Activated T-cell treated with anti-CD3 and anti-CD28 coated beads, Interleukin-2, amount 50 U/mL, for 24 hours (primary cell): Measurements from ENCODE around the gene R3HDM4.
A peak's percentile ranks its signal among the peaks of the same experiment; 100 is the strongest.
"Not testable (repeated sequence)": the region's sequence is repeated elsewhere in the genome, so short reads cannot be mapped to it uniquely, and the experiment has no call there.

ENCODE experiments used
- DNase-seq: peaks from one replicate; pipeline ENCODE4 v3.0.0-alpha.2; 2020
- H3K27ac Mint-ChIP-seq: 2 replicates; pipeline ENCODE4 v1.8.0; 2020; ENCODE audit warnings: mild to moderate bottlenecking, mixed read lengths
- H3K27me3 Mint-ChIP-seq: 2 replicates; pipeline ENCODE4 v1.8.0; 2020; ENCODE audit warnings: mixed read lengths
- H3K36me3 Mint-ChIP-seq: 2 replicates; pipeline ENCODE4 v1.8.0; 2020; ENCODE audit warnings: low read depth, mixed read lengths
- H3K4me1 Mint-ChIP-seq: 2 replicates; pipeline ENCODE4 v1.8.0; 2020; ENCODE audit warnings: low read depth, mixed read lengths
- H3K4me3 Mint-ChIP-seq: 2 replicates; pipeline ENCODE4 v1.8.0; 2020; ENCODE audit warnings: mild to moderate bottlenecking, moderate library complexity, mixed read lengths
- H3K9me3 Mint-ChIP-seq: 2 replicates; pipeline ENCODE4 v1.8.0; 2020; ENCODE audit warnings: mixed read lengths

The R3HDM4 gene

GRCh38 chr19:863315-863620 lies 49.8 kb downstream of the R3HDM4 start:
- peaks cover 12% of the 10 kb centered on the region for H3K36me3 Mint-ChIP-seq
- no peaks in the 10 kb centered on the region for H3K9me3 Mint-ChIP-seq
- no peak for DNase-seq
- peak overlapping the region; percentile 49 for H3K4me3 Mint-ChIP-seq
- H3K4me1 Mint-ChIP-seq = peaks cover 15% of the 10 kb centered on the region
- H3K27me3 Mint-ChIP-seq = peaks cover 10% of the 10 kb centered on the region
- no peak overlapping the region for H3K27ac Mint-ChIP-seq

- no peaks in the 10 kb centered on the region for H3K9me3 Mint-ChIP-seq
- H3K27me3 Mint-ChIP-seq = peaks cover 12% of the 10 kb centered on the region
- peak; percentile 87 for DNase-seq
- H3K4me1 Mint-ChIP-seq = peaks cover 15% of the 10 kb centered on the region
- H3K4me3 Mint-ChIP-seq = peak overlapping the region; percentile 49
- H3K27ac Mint-ChIP-seq = no peak overlapping the region
- H3K36me3 Mint-ChIP-seq = peaks cover 8% of the 10 kb centered on the region
These were observed 50.3 kb downstream of the R3HDM4 start for GRCh38 chr19:862581-863314.

- H3K27ac Mint-ChIP-seq = no peak overlapping the region
- H3K4me1 Mint-ChIP-seq = peaks cover 15% of the 10 kb centered on the region
- peaks cover 12% of the 10 kb centered on the region for H3K27me3 Mint-ChIP-seq
- no peaks in the 10 kb centered on the region for H3K9me3 Mint-ChIP-seq
- H3K4me3 Mint-ChIP-seq = no peak overlapping the region
- peaks cover 2% of the 10 kb centered on the region for H3K36me3 Mint-ChIP-seq
- DNase-seq = peak; percentile 80
These were observed 51.1 kb downstream of the R3HDM4 start for GRCh38 chr19:861756-862580.

- peaks cover 12% of the 10 kb centered on the region for H3K27me3 Mint-ChIP-seq
- H3K4me1 Mint-ChIP-seq = peaks cover 15% of the 10 kb centered on the region
- no peak overlapping the region for H3K27ac Mint-ChIP-seq
- H3K9me3 Mint-ChIP-seq = no peaks in the 10 kb centered on the region
- peaks cover 2% of the 10 kb centered on the region for H3K36me3 Mint-ChIP-seq
- no peak overlapping the region for H3K4me3 Mint-ChIP-seq
- DNase-seq = no peak
These were observed 51.8 kb downstream of the R3HDM4 start for GRCh38 chr19:861141-861755.

- no peak within 1 kb of the TSS for H3K27ac Mint-ChIP-seq
- H3K27me3 Mint-ChIP-seq = peaks cover 12% of the 10 kb centered on the region
- peak within 1 kb of the TSS; percentile 41 for H3K4me3 Mint-ChIP-seq
These were observed 53.9 kb downstream of the R3HDM4 start, which contains the start of gene CFD for GRCh38 chr19:858868-859843. TSS of gene CFD (plus strand) at chr19:859664. CDS start at chr19:859690, 26 bp downstream.

GRCh38 chr19:858284-858683 lies 54.7 kb downstream of the R3HDM4 start:
- peaks cover 8% of the 10 kb centered on the region for H3K4me1 Mint-ChIP-seq
- H3K36me3 Mint-ChIP-seq = no peaks in the 10 kb centered on the region

More at GRCh38 chr19:858868-859843, 53.9 kb downstream of the R3HDM4 start, which contains the start of gene CFD:
- DNase-seq = no peak
- Mint-ChIP-seq H3K9me3 (no peaks in the 10 kb centered on the region), H3K36me3 (no peaks in the 10 kb centered on the region), H3K4me1 (peaks cover 14% of the 10 kb centered on the region)

GRCh38 chr19:855566-856120 lies 57.4 kb downstream of the R3HDM4 start:
- H3K4me1 Mint-ChIP-seq = no peaks in the 10 kb centered on the region
- no peaks in the 10 kb centered on the region for H3K9me3 Mint-ChIP-seq
- H3K36me3 Mint-ChIP-seq = no peaks in the 10 kb centered on the region
- H3K27me3 Mint-ChIP-seq = peaks cover 24% of the 10 kb centered on the region
- no peak for DNase-seq
- H3K27ac Mint-ChIP-seq = no peak overlapping the region
- H3K4me3 Mint-ChIP-seq = no peak overlapping the region

More at GRCh38 chr19:858284-858683, 54.7 kb downstream of the R3HDM4 start:
- Mint-ChIP-seq H3K27ac (no peak overlapping the region), H3K9me3 (no peaks in the 10 kb centered on the region), H3K4me3 (no peak overlapping the region), H3K27me3 (peaks cover 14% of the 10 kb centered on the region)
- no peak for DNase-seq

- Mint-ChIP-seq H3K27ac (no peak overlapping the region), H3K36me3 (no peaks in the 10 kb centered on the region), H3K27me3 (peaks cover 27% of the 10 kb centered on the region)
These were observed 57.9 kb downstream of the R3HDM4 start for GRCh38 chr19:855142-855541.

GRCh38 chr19:854549-854948 lies 58.5 kb downstream of the R3HDM4 start:
- no peaks in the 10 kb centered on the region for H3K4me1 Mint-ChIP-seq
- H3K4me3 Mint-ChIP-seq = no peak overlapping the region
- H3K9me3 Mint-ChIP-seq = no peaks in the 10 kb centered on the region
- H3K27me3 Mint-ChIP-seq = peaks cover 27% of the 10 kb centered on the region
- no peak overlapping the region for H3K27ac Mint-ChIP-seq
- DNase-seq = no peak
- H3K36me3 Mint-ChIP-seq = no peaks in the 10 kb centered on the region

More at GRCh38 chr19:855142-855541, 57.9 kb downstream of the R3HDM4 start:
- no peak for DNase-seq
- no peak overlapping the region for H3K4me3 Mint-ChIP-seq
- no peaks in the 10 kb centered on the region for H3K4me1 Mint-ChIP-seq
- H3K9me3 Mint-ChIP-seq = no peaks in the 10 kb centered on the region

- H3K9me3 Mint-ChIP-seq, H3K36me3 Mint-ChIP-seq, H3K4me3 Mint-ChIP-seq, H3K4me1 Mint-ChIP-seq, H3K27ac Mint-ChIP-seq, DNase-seq: not testable (repeated sequence)
- H3K27me3 Mint-ChIP-seq = peaks cover 32% of the 10 kb centered on the region
These were observed 59.3 kb downstream of the R3HDM4 start for GRCh38 chr19:853614-854220.

GRCh38 chr19:853014-853585 lies 59.9 kb downstream of the R3HDM4 start:
- H3K4me1 Mint-ChIP-seq = no peaks in the 10 kb centered on the region
- H3K36me3 Mint-ChIP-seq = no peaks in the 10 kb centered on the region
- H3K27me3 Mint-ChIP-seq = peaks cover 34% of the 10 kb centered on the region
- H3K27ac Mint-ChIP-seq = no peak overlapping the region
- no peak for DNase-seq
- no peaks in the 10 kb centered on the region for H3K9me3 Mint-ChIP-seq
- no peak overlapping the region for H3K4me3 Mint-ChIP-seq

GRCh38 chr19:852136-853013 lies 60.6 kb downstream of the R3HDM4 start, which contains the start of gene ELANE:
TSS of gene ELANE (plus strand) at chr19:852303. CDS start at chr19:852329, 26 bp downstream.
- Mint-ChIP-seq H3K27me3 (peaks cover 39% of the 10 kb centered on the region), H3K4me3 (no peak within 1 kb of the TSS), H3K36me3 (no peaks in the 10 kb centered on the region), H3K27ac (no peak within 1 kb of the TSS), H3K4me1 (no peaks in the 10 kb centered on the region), H3K9me3 (no peaks in the 10 kb centered on the region)
- no peak for DNase-seq
